Measurements from ENCODE around the gene FABP1.

The FABP1 gene

GRCh38 chr2:88127888-88128653 lies at the start of gene FABP1:
Gene FABP1 (minus strand): TSS chr2:88128062. CDS start chr2:88128017, 45 bp downstream.
- Histone ChIP-seq H3K4me3 (no peak within 1 kb of the TSS), H3K27ac (no peak within 1 kb of the TSS)
- TF ChIP-seq CTCF (IDR thresholded peaks at IDR 0.05) = no peak
- no peak for DNase-seq (ENCODE audit: low spot score)

GRCh38 chr2:88177556-88177955 lies 49.7 kb upstream of the FABP1 start:
- Histone ChIP-seq H3K27ac (no peak overlapping the region), H3K4me3 (no peak overlapping the region)
- DNase-seq (ENCODE audit: low spot score) = no peak
- TF ChIP-seq CTCF (IDR thresholded peaks at IDR 0.05) = no peak

GRCh38 chr2:88176352-88176984 lies 48.6 kb upstream of the FABP1 start:
- H3K4me3 ChIP-seq = no peak overlapping the region
- H3K27ac ChIP-seq = no peak overlapping the region
- no peak for DNase-seq (ENCODE audit: low spot score)
- no peak for TF ChIP-seq CTCF (IDR thresholded peaks at IDR 0.05)

GRCh38 chr2:88172882-88173281 lies 45.0 kb upstream of the FABP1 start:
- TF ChIP-seq CTCF (IDR thresholded peaks at IDR 0.05) = no peak
- no peak for DNase-seq (ENCODE audit: low spot score)
- Histone ChIP-seq H3K27ac (no peak overlapping the region), H3K4me3 (no peak overlapping the region)

GRCh38 chr2:88171966-88172365 lies 44.1 kb upstream of the FABP1 start:
- TF ChIP-seq CTCF (IDR thresholded peaks at IDR 0.05) = no peak
- no peak overlapping the region for H3K27ac ChIP-seq
- no peak overlapping the region for H3K4me3 ChIP-seq
- no peak for DNase-seq (ENCODE audit: low spot score)

GRCh38 chr2:88170472-88170892 lies 42.6 kb upstream of the FABP1 start:
- DNase-seq (ENCODE audit: low spot score) = no peak
- Histone ChIP-seq H3K27ac (peak overlapping the region; percentile 70 to 91), H3K4me3 (peak overlapping the region; percentile 84)
- TF ChIP-seq CTCF (IDR thresholded peaks at IDR 0.05) = no peak

- no peak for DNase-seq (ENCODE audit: low spot score)
- H3K4me3 ChIP-seq = no peak overlapping the region
- no peak for TF ChIP-seq CTCF (IDR thresholded peaks at IDR 0.05)
- peak overlapping the region in 1 of 2 donors; percentile 26 for H3K27ac ChIP-seq
Observed at GRCh38 chr2:88168386-88168785, 40.5 kb upstream of the FABP1 start.

All from coronary artery (tissue), 2 donors.